ENCODE data around the gene AKT2. TPM values are rescaled to one million over a fixed set of nuclear protein-coding genes. Genes with fewer than 3 reads are reported as not detected.
"Not testable (repeated sequence)": the region's sequence is repeated elsewhere in the genome, so short reads cannot be mapped to it uniquely, and the experiment has no call there.

AKT2 gene
- total RNA-seq, result 136 and 146 TPM in 2 replicates

DNA sequence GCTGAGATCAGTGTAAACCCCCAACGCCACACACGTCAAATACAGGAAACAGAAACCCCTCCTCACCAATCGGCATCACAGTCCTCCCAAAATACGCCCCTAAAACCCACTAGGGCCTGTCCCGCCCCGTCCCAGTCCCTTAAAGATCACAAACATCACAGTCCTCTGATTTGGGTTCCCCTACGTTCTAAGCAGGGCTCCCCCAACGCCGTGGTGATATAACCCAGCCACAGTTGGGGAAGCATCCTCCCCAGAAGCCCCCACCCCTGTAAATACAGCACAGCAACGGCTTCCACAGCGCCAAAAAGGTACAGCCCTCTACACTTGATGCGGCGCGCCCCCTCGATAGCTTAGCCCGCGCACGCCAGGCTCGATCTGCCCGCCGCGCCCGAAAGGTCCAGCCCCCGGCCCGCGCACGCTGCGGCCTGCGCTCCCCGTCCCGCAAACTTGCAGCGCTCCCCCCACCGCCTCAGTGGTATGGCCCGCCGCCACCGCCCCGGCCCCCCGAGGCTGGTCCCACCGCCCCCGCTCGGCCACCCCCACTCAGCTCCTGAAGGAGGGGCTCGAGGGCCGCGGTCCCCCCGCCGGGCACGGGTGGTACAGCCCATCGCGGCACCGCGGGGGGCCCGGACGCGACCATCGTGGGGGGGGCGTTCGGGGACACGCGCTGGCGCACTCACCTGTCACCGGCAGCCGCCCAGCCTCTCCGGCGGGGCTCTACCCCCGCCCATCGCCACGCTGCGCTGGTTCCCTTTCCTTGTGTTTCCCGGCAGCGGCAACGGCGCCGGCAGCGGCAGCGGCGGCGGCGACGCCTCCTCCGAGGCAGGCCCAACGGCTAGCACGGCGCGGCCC lies at the start of gene AKT2:
AKT2 (minus strand) TSS at position 845 of the 852 bp plus-strand sequence. CDS start 20,078 bp downstream, outside the sequence.
- intact Hi-C loops (cut with micrococcal nuclease), result loop anchor here (1.0 to 10.0 kb wide), 16 partner anchors 62 to 940 kb away; partner anchors contain the start of genes ACTMAP, BLVRB, C19orf47 and DYRK1B

DNA sequence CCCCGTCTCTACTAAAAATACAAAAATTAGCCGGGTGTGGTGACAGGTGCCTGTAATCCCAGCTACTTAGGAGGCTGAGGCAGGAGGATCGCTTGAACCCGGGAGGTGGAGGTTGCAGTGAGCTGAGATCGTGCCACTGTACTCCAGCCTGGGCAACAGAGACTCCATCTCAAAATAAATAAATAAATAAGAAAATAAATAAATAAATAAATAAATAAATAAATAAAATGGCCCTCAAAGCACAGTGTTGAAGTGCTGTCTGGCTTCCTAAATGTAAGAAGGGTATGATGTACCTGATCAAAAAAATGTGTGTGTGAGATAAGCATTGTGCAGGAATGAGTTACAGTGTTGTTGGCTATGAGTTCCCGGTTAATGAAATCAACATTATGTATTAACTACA lies 47.9 kb upstream of the AKT2 start:
- intact Hi-C loops (cut with micrococcal nuclease), result not testable (repeated sequence)

DNA sequence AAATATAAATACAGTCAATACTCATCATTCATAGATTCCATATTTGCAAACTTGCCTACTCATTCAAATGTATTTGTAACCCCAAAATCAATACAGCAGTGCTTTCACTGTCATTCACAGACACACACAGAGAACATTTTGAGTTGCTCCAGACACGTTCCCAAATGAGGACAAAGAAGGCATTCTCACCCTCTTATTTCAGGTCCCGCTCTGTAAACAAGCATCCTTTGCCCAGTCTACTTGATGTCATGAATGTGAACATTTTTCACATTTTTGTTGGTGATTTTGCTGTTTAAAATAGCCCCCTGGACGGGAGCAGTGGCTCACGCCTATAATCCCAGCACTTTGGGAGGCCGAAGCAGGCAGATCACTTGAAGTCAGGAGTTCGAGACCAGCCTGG lies 47.5 kb upstream of the AKT2 start:
- intact Hi-C loops (cut with micrococcal nuclease), result no loop called here

DNA sequence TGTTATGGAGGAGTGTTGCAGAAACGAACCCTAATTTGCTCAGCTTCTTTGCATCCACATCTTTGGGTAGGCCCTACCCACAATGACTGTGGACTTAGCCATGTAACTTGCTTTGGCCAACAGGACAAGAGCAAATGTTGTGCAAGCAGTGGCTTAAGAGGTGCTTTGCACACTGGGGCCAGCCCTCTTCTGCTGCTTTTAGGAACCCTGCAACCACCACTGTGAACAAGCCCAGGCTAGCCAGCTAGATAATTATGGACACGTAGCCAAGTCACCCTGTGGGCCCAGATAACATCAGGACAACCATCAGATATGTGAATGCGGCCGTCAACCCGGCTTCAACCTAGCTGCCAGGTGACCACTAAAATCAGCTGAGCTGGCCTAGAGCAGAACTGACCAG lies 45.9 kb upstream of the AKT2 start:
- intact Hi-C loops (cut with micrococcal nuclease), result no loop called here

DNA sequence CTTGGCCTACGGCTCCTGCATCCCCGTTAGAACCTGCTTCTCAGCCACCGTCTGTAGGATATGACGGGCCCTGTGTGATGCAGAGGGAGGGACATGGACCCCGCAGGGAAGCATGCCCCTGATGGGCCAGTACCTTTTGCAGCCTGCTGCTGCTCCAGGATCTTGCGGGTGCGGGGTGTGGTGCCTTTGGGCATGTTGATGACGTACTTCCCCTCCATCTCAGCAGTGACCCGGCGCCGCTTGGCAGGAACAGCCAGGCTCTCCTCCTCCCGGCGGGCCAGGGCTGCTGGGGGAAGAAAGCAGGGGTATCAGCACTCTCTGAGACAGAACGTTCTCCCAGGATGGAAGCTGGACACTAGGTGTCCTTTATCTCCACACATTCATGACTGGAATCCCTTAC lies 41.1 kb upstream of the AKT2 start:
- intact Hi-C loops (cut with micrococcal nuclease), result no loop called here

DNA sequence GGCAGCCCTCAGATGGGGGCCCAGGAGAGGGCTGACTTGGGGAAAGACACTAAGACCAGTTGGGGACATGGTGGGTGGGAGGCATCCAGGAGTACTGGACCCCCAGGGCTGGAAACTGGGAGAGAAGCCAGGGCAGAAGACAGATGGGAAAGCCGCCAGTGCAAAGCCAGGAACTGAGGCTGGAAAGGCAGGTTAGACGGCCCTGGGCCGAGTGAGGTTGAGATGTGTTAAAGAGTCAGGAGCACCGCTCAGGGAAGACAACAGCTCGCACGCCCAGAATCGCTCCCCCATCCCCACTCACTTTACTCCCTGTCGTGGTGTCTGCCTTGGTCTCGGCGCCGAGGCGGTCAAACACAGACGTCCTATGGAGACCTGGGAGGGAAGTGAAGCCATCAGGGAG lies 38.6 kb upstream of the AKT2 start:
- intact Hi-C loops (cut with micrococcal nuclease), result no loop called here

DNA sequence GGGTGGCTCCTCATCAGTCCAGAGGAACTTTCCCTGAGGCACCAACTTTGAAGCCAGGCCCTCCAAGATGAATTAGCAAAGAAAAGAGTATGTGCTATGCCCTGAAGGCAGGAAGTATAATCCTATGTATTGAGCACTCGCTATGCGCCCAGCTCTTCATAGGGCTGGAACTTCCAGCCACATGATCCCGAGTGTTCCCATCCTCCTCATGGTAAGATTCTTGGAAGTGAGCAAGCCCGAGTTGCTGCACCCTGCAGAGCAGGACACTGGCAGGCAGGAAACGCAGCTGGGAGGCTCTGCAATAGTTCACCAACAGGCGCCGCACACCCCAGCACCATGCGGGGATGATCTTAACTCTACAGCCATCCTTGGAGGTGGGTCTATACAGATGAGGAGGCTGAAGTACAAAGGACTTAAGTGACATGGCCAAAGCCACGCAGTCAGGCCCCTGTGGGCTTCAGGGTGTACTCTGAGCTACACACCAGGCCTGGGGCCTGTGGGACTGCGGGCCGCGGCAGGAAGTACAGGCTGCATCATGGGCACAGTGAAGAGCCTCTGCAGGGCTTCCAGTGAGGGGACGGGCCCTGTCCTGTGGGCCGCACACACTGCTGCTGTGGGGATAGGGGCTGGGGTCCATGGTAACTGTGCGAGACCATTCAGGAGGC lies 37.9 kb upstream of the AKT2 start:
- intact Hi-C loops (cut with micrococcal nuclease), result no loop called here

DNA sequence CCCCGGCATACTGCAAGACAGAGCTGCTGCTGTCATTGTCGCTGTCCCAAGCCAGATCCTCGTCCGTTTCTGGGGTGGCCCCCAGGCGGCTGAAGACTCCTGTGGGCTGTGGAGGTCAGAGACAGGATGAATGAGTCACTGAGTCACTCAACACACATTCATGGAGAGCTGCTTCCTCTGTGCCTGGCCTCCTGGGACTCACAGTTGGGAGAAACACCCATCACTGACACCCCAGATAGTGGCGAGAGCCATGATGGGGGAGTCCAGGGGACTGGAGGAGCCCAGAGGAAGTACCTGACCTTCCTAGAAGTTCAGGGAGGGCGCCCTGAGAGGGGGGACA lies 37.1 kb upstream of the AKT2 start:
- intact Hi-C loops (cut with micrococcal nuclease), result no loop called here

DNA sequence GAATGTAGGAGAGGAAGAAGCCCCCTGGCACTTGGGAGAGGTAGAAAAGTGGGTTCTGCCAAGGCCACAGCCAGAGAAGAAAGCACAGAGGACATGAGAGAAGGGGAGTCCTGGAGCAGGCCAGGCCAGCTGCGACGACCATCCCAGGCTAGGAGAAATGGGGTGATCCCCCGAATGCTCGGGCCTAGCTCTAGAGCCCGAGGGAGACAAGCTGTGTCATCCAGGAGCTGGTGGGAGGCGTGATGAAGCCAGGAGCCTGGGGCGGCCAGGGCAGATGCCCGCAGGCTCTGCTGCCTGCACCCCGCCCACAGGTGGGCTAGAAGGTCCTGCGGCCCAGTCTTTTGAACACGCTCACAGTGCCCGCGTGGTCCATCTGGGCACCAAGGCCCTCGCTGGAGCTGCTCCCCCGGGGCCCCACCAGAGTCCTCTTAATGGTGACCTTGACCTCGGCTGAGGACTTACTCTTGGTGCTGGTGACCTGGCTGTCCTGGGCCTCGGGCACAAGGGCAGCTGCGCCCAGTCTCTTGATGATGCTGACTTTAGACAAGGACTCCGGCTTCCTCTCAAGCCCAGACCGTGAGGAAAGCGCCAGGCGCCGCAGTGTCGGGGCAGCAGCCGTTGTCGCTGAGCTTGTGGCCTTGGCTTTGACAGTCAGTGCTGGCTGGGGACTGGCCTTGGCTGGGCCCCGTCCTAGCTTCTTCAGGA lies 36.6 kb upstream of the AKT2 start:
- intact Hi-C loops (cut with micrococcal nuclease), result no loop called here

DNA sequence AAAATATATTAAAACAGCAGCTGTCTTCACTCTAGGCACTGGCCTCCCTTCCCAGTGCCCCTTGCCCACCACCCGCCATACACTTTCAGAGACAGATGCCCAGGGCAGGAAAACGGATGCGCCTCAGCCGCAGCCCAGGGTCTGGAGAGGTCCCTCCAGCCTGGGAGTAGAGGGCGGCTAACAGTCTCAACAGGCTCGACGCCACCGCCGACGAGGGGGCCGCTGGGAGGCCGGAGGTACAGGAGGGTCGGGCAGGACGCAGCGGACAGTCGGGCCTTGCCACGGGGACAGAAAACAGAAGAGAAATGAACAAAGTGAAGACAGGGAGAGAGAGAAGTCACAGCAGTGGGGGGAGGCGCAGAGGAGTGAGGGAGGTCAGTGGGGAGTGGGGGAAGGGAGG lies 35.9 kb upstream of the AKT2 start:
- intact Hi-C loops (cut with micrococcal nuclease), result no loop called here

DNA sequence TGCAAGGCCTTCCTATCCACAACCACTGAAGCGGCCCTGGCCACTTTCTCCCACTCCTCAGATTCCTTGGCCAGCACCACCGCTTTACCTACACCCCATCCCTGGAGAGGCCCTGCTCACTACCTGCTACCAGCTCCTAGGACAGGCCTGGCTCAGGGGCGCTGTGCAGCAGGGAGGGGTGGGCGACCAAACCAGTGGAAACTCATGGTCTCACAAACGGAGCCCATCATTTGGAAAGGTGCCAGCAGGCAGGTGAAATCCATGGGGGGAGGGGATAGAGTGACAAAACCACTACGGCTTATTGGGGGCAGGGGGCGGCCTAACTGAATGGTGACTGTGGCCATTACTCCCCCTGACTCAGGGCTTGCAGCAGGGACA lies 35.4 kb upstream of the AKT2 start:
- intact Hi-C loops (cut with micrococcal nuclease), result no loop called here

DNA sequence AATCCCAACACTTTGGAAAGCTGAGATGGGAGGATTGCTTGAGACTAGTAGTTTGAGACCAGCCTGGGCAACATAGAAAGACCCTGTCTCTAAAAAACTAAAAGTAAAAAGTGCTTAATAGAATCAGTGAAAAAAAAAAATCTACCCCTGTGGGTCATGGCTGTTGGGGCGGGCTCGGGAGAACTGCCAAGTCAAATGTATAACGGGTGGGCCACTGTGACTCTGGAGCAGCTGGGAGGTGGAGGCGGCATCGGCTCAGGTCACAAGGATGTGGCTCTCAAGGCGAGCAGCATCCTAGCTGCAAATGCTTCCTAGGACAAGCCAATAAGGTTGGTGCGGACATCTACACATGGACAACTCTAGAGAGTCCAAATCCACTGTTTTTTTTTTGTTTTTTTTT lies 32.2 kb upstream of the AKT2 start:
- intact Hi-C loops (cut with micrococcal nuclease), result no loop called here

DNA sequence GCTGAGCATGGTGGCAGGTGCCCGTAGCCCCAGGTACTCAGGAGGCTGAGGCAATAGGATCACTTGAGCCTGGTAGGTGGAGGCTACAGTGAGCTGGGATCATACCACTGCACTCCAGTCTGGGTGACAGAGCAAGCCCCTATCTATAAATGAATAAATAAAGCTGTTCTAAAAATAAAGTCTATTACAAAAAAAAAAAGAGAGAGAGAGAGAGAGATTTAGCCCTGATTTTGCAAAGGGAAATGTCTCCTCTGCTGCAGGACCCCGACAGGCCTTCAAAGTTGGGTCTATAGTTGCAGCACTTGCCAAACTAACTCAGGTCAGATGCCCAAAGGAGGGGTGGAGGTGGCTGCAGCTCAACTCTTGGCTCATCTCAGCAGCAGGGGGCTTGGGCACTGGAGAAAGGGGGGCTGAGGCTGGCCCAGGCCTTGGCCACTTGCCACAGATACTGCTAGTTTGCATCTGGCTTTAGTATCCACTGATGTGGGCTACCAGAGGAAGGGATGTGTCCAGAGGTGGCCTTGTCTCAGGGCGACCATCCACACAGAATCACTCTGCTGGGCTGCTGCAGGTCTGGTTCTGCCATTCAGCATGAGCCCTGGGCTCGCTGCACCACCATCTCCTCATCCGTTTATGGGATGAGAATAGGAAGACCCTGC lies 30.8 kb upstream of the AKT2 start:
- intact Hi-C loops (cut with micrococcal nuclease), result no loop called here

DNA sequence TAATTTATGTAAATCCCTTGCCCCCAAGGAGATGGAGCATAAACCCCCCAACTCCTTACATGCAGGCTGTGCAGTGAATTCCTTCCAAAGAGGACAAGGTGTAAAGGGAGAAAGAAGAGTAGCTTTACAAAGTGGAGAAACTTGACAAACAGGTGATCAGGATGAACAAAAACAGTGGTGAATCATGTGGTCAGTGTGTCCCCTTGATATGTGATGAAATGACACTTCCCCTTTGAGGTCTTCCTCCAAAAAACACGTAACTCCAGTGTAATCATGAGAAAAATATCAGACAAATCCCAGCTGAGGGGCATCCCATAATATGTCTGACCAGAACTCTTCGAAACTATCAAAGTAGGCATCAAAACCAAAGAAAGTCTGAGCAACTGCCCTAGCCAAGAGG lies 29.5 kb upstream of the AKT2 start:
- intact Hi-C loops (cut with micrococcal nuclease), result no loop called here

DNA sequence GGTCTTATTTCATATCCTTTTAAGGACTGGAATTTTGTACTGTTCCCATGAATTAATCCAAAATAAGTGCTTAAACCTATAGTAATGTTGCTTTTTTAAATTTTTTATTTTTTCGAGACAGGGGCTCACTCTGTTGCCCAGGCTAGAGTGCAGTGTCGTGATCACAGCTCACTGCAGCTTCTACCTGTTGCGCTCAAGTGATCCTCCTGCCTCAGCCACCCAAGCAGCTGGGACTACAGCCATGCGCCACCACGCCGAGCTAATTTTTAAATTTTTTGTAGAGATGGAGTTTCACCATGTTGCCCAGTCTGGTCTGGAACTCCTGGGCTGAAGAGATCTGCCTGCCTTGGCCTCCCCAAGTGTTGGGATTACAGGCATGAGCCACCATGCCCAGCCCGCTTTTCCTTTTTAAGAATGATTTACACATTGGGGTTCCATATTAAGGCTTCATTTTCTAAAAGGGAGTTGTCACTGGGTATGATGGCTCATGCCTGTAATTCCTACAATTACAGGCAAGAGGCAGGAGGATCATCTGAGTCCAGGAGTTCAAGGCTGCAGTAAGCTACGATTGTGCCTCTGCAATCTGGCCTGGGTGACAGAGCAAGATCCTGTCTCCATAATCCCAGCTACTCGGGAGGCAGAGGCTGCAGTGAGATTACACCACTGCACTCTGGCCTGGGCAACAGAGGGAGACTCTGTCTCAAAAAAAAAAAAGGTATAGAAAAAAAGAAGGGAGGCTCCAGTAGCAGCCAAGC lies 28.3 kb upstream of the AKT2 start:
- intact Hi-C loops (cut with micrococcal nuclease), result no loop called here

DNA sequence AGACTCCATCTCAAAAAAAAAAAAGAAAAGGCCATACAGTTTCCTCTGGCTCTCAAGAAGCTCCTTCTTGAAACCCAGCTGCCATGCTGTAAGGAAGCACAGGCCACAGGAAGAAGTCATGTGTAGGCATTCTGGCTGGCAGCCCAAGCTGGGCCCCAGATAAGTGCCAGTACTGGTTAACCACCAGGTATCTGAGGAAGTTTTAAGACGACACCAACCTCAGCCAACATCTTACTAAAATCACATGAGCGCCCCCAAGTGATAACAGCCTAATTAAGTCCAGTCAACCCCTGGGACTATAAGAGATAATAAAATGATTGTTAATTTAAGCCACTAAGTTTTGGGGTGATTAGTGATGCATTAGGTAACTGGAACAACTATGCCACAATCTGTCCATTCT lies 27.4 kb upstream of the AKT2 start:
- intact Hi-C loops (cut with micrococcal nuclease), result no loop called here

DNA sequence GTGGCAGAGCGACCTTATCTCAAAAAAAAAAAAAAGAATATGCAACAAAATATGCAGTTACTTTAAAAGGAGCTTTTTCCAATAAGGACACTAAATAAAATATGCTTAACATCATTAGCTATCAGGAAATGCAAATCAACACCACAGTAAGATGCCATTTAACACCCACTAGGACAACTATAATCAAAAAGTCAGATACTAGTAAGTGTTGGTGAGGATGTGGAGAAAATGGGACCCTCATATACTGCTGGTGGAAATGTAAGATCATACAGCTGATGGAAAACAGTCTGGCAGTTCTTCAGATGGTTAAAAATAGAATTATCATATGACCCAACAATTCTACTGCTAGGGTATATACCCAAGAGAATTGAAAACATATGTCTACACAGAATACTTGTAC lies 24.5 kb upstream of the AKT2 start:
- intact Hi-C loops (cut with micrococcal nuclease), result no loop called here

DNA sequence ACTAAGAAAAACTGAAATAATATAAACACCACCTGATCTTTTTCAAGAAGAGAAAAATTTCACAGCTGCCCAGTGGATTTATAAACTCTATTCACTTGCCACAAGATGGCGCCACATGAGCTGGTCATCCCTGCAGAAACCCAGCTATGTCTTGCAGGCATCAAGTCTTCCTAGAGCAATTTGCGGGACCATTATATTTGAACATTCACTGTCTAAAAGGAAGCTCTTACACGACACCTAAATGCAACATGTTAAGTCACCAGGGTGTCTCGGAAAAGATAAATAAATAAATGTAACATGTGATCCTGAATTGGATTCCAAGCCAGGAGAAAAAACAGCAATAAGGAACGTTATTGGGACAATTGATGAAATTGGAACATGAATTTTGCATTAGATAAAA lies 20.3 kb upstream of the AKT2 start:
- intact Hi-C loops (cut with micrococcal nuclease), result loop anchor here (1.0 kb wide), 8 partner anchors 99 to 329 kb away; no protein-coding TSS in a partner anchor

DNA sequence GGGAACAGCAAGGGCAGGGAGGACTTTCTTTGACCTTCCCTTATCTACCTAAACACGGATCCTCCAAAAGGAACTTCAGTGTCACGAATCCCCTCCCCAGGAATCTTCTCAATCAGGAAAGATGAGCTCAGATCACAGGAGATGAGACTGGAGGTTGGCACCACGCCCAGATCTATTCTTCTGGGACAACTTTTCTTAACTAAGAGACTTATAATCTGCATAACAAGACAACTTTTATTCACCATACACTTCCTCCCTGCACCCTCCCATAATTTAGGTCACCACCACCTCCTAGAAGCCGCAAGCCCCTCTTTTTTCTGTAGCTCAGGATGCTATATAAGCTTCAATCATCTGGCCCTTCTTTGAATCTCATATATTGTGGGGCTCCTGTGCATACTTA lies 19.2 kb upstream of the AKT2 start:
- intact Hi-C loops (cut with micrococcal nuclease), result no loop called here

DNA sequence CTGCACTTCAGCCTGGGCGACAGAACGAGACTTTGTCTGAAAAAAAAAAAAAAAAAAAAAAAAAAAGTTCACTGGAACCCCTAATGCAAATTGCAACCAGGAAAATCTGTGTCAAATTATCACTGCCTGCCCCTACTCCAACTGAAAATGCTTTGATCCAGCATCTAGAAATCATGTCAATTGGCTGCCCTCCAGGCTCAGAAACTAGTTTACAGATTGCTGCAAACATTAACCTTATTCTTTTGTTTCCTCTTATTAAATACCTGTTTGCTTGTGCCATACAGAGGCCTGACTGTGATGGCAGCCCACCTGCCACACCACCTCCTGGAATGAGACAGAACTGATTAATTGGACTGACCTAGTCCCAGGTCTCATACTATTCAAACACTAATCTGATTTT lies 18.6 kb upstream of the AKT2 start:
- intact Hi-C loops (cut with micrococcal nuclease), result no loop called here

All from T-helper 1 cell treated with Interleukin-12 subunit alpha and Interleukin-12 subunit beta and Interleukin-4 antibody, amounts not matched to agents 30 ng/mL and 1 ng/mL, for 36 hours (primary cell).